NCI-H1105 (cell line): ENCODE measurements around the gene MAB21L3.
A peak's percentile ranks its signal among the peaks of the same experiment; 100 is the strongest.
"Not testable (repeated sequence)": the region's sequence is repeated elsewhere in the genome, so short reads cannot be mapped to it uniquely, and the experiment has no call there.

ENCODE experiments used
- DNase-seq: peaks from one replicate; lab custom pipeline; 2025; lab: John Stamatoyannopoulos, UW

MAB21L3 gene

DNA sequence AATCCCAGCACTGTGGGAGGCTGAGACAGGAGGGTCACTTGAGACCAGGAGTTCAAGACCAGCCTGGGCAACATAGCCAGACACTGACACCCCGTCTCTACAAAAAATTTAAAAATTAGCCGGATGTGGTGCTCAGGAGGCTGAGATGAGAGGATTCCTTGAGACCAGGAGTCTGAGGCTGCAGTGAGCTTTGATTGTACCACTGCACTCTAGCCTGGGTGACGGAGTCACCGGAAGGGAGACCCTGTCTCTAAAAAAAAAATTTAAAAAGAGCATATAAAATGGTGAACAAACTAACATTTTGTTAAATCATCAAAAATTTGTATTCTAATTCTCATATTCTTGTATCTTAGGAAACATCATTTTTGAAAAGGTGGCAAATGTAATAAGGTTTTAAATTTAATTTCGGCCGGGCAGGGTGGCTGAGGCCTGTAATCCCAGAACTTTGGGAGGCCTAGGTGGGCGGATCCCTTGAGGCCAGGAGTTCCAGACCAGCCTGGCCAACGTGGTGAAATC is 27.1 kb downstream of the MAB21L3 start:
- DNase-seq = no peak

DNA sequence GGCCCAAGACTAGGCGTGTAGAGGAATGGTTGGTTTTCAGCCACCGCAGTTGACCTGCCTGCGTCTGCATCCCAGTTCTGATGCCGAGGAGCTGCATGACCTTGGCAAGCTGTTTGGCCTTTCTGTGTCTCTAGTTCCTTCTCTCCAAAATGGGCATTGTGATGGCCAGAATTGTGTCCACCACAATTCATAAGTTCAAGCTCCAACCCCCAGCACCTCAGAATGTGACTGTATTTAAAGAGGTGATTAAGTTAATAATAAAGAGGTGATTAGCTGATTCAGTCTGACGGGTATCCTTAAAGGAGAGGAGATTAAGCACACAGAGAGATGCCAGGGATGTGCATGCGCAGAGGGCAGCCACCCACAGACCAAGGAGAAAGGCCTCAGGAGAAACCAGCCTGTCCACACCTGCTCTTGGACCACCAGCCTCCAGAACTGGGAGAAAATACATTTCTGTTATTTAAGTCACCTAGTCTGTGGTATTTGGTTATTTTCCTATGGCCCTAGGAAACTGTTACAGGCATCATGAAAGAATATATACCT is 28.5 kb downstream of the MAB21L3 start:
- no peak for DNase-seq

DNA sequence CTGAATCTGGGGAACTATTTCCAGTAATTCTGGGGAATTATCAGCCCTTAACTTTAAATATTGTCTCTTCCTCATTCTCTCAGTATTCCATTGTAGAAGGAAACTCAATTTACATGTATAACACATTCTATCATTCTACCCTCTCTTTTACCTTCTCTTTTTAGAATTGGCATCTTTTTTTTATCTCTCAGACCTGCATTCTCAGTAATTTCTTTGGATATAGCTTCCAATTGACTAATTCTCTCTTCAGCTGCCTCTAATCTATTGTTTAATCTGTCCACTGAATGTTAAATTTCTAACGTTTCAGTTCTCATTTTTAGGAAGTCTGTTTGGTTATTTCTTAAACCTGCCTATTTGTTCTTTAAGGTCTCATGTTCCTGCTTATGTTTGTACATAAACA is 33.0 kb downstream of the MAB21L3 start:
- DNase-seq = no peak

DNA sequence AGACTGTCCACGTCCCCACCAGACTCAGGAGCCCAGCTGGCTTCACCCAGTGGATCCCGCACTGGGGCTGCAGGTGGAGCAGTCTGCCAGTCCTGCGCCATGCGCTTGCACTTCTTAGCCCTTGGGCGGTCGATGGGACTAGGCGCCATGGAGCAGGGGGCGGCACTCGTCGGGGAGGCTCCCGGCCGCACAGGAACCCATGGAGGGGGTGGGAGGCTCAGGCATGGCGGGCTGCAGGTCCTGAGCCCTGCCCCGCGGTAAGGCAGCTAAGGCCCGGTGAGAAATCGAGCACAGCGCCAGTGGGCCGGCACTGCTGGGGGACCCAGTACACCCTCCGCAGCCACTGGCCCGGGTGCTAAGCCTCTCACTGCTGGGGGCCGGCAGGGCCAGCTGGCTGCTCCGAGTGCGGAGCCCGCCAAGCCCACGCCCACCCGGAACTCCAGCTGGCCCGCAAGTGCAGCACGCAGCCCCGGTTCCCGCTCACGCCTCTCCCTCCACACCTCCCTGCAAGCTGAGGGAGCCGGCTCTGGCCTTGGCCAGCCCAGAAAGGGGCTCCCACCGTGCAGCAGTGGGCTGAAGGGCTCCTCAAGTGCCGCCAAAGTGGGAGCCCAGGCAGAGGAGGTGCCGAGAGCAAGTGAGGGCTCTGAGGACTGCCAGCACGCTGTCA is 35.4 kb downstream of the MAB21L3 start:
- DNase-seq = not testable (repeated sequence)

DNA sequence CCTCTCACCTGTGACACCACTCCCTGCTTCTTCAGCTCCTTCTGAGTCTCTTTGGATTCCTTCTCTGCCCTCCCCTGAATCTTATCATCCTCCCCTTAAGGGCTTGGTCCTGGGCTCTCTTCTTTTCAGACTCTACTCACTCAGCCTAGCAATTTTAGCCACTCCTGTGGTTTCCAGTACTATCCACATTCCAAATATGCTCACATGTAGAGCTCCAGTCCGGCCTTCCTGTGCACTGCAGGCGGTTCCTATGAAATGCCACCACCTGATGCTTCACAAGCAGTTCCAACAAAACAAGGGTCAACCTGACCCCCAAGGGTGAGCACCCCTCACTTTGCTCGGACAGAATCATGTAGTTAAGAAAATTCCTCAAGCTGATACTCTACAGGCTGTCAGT is 35.9 kb downstream of the MAB21L3 start:
- no peak for DNase-seq

DNA sequence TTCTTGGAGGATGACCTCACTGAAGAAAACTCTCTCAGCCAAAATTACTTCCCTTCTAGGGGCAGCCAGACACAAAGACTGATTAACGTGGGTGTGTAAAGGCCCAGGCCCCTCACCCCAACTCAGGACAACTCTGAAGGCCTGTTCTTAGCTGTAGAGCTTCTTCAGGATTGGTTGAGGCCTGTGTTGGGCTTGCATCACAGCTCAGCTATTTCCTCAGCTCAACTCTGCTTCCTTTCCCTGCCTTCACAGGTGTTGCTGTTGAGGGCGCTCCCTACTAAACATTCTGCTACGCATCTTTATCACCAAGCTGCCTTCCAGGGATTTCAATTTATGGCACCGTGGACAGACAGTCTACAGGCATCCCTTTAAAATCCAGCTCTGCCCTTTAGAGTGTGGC is 36.8 kb downstream of the MAB21L3 start:
- no peak for DNase-seq

DNA sequence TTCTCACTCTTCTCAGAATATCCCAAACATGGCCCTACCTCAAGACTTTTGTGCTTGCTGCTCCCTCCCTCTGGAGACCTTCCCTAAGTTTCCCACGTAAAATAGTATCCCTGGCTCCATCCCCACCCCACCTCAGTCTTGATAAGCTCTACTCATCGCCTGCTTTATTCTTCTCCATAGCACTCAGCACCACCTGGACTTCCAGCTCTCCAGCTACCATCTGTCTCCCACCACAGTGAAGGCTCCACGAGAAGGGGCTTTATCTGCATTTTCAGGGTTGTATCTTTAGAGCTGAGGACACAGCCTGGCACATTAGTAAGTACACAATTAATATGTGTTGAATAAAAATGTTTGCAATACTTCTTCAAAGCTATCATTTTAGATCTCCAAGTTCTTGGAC is 37.8 kb downstream of the MAB21L3 start:
- DNase-seq = no peak

DNA sequence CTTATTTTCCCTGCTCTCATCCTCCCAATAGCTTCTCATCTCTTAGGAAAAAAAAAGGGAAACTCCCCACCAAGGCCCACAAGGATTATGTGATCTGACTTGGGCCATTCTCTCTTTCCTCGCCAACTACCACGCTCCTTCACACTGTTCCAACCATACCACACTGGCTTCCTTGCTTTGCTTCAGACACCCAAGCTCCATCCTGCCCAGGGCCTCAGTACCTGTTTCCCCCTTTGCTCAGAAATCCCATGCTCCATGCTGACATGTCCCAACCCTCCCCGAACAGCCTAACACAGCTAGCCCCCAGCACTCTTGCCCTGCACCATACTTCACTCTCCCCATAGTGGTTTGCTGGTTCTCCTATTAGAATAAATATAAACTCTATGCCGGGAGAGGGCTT is 39.2 kb downstream of the MAB21L3 start:
- DNase-seq = no peak

DNA sequence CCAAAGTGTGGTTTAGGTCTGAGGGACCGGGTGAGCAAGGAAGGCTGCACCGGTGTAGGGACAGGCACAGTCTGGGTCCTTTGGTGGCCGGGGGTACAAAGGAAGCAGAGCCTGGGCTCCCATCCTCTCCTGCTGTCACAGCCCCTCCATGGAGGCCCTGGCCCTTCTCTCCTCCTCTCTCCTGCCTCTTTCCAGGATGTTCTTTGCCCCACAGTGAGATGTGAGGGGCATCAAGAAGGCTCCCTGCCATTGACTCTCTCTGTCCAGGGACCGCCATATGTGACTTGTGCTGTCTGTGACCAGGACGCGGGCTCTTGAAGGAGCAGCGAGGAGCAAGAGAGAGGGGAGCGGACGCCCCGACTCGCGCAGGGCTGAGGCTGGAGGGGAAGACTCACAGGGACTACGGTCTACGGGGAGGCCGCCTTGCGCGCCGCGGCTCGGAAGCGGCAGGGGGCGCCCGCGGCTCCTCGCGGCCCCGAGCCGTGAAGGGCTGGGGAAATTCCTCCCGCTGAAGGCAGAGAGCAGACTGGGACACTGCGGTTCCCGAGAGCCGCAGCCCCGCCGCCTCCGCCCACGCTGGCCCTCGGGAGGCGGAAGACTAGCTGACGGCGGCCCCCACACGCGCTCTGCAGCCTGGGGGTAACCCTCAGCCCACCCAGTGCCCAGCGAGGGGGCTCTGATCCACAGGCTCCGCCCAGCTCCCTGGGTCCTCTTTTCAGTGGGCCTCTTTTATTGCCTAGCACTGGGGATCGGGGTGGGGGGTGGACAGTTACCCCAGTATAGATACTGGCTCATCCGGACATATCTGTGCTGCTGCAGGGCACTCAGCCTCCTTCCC is 40.8 kb downstream of the MAB21L3 start:
- DNase-seq = peak; percentile 58

DNA sequence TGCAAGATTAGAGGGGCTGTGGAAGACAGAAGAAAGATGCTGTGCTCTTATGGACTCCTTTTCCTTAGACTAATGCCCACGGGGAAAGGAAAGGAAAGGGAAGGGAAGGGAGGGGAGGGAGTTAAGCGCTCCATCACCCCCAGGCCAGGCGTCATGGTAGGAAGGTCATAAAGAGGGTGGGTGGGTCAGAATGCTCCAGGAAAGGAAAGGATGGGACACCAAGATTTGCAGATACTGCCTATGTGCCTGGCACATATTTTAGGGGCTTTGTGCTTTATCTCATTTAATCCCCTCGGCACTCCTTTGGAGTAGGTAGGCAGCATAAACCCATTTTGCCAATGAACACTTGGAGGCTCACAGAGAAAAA is 41.4 kb downstream of the MAB21L3 start:
- DNase-seq = no peak

DNA sequence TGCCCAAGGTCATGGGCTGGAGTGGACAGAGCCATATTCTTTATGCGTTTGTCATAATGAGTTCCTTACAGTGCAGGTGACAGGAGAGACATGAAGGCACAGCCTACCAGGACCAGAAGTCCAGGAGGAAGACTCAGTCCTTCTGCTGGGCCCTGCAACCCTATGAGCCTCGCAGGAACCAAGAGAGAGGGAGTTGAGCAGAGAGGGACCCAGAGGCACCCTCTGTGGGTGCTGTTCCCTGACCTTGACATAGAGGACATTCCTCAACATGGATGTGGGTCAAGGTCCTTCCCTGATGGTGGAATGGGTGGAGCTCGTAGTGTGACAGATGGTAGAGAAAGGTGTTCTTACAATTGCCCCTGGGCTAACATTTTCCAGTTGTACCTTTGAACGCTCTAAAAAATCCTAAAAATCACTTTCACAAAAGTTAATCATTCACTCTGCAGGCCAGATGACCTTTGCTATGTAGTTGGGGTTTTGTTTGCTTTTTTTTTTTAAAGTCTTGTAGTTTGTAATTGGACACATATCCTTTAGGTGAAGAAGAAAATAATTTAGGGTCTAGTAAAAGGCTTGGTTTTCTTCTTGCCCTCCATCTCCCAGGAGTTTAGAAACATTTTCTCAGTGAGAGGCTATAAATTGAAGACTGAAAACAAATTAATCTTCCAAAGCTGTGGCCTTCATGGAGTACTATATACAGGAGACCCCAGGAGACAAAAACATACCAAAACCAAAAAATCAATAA is 41.9 kb downstream of the MAB21L3 start:
- no peak for DNase-seq

DNA sequence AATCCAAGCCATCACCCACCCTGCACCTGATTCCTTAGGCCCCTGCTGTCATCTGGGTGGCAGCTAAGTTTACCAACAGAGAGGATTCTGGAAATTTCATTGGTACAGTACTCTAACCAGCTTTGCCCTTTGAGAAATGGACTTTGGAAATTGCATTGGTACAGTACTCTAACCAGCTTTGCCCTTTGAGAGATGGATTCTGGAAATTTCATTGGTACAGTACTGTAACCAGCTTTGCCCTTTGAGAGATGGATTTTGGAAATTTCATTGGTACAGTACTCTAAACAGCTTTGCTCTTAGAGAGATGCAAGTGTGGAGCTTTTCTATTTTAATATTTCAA is 42.5 kb downstream of the MAB21L3 start:
- DNase-seq = no peak

DNA sequence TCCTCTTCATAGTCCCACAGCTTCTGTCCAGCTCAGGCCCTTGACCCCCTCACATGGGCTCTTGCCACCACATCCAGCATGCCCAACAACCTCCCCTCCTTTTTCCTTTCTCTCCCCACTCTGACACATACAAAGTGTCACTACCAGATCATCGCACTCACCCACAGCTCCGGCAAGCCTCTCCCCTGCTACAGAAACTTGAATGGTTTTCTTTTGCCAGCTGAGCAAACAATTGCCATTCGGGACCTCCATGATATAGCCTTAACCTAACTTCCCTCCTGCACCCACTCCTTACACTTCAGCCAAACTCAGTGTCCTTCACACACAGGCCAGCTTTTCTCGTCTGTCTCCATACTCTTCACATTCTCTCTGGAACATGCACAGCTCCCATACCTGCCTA is 43.3 kb downstream of the MAB21L3 start:
- DNase-seq = no peak

DNA sequence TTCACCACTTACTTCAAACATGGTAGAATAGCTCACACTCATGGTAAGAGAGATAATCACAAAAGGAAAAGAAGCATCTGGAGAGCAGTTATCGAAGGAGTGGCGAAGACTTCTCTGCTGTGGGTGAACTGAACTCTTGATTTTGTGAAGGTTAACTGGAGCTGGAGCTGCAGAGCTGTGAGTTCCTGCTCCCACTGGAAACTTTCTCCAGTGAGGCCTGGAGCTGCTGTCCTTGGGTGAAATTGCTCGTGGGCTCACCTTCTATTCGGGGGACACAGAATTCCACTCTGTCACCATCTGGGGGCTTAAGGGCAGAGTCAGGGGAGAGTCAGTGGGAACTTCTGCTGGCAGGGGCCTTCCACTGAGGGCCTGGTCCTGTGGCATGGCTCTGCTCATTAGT is 45.9 kb downstream of the MAB21L3 start:
- no peak for DNase-seq

DNA sequence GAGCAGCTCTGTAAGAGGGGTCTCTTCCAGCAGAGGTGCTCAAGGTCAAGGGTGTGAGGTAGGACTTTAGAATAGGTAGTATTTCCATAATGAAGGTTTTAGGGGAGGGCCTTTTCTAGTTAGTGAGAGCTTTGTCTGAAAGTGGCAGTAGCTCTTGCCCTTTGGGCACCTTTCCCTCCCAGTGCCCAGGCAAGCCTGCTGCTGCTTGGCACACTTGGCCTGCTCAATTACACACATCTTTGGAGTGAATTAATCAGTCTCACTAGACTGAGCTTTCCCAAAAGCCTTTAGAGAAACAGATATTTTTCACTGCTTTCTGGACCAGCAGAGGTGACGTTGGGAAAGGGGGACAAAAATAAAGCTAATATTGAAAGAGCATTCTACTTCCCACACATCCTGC is 48.0 kb downstream of the MAB21L3 start:
- no peak for DNase-seq

DNA sequence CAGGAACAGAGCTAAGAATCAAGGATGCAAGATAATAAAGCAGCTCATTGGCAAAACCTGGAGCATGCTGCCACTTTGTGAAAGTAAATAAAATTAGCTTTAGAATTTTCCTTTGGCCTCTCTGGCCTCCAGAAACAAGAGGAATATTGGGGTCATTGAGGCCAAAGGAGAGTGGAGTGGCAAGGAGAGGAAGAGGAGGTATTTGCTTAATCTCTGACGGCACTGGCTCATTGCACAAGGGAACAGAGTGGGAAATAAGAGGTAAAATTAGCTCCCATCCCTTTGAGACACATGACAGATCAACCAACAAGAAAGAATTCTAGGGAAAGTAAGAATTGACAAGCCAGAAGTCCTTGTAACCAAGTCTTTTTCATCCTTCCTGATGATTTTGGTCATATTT is 48.4 kb downstream of the MAB21L3 start:
- DNase-seq = no peak

DNA sequence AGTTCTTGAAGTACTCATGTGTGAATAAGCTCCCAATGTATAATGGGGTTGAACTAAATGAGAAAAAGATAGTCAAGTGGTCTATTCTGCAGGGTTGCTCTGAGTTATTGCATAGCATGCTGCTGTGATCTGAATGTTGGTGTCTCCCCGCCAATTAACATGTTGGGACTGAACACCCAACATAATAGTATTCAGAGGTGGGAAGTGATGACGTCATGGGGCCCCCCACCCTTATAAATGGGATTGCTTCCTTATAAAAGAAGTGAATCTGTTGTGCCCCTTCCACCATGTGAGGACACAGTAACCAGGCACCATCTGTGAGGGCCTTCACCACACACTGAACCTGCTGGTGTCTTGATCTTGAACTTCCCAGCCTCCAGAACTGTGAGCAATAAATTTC is 50.2 kb downstream of the MAB21L3 start:
- no peak for DNase-seq

DNA sequence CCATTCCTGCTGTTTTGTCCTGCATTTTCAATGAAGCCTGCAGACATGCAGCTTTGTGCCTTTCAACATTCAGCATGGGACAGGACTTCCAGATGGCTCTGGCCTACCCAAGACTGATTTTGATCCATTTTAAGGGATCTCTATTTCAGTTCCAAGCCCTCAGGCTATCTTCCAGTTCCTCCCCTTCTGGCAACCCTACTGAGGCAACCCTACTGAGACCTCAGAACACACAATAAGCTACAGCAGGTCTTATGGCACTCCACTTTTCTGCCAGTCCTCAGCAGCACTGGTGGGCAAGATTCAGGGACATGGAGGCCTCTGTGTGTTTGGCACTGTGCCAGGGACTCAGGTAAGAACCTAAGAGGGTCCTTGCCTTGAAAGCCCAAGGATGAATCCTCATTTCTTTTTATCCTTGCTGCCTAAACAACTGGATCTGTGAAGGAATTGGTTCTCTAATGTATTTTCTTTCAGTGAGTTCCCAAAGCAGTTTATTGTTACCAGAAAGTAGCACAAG is 50.7 kb downstream of the MAB21L3 start:
- no peak for DNase-seq

DNA sequence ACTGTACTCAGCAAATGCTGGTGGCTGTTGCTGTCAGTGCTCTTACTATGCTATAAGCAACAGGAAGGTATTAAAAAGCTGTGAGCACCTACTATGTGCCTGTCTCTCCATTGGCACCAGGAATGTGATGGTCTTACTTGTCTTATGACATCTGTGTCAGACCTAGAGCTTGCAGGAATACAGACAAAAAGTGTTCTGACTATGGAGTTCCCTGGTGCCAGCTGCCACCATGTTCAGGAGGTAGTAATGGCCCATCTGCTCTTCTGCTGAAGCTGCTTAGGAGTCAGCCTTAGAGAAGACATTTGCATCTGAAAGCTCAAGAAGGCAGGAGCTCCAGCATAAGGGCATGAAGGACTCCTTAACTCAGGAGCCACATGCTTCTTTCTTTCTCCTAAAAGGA is 52.3 kb downstream of the MAB21L3 start:
- DNase-seq = no peak

DNA sequence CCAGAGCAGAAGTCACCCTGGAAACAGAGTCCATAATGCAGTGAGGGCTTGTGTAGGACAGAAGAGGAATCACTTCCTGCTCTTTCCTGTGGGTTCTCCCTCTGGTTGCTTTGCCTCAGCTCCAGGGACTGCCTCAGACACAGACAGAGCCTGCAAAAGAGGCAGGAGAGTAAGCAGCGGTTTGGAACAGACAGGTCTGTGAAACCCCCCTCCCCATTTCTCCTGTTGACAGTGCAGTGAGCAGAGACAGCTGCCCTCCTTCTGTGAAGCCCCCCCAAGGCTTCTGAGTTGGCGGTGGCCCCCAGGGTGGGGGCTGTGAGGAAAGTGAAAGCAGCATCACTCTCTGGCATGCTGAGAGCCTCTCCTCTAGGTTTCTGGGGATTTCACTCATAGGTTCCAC is 53.0 kb downstream of the MAB21L3 start:
- DNase-seq = no peak

DNA sequence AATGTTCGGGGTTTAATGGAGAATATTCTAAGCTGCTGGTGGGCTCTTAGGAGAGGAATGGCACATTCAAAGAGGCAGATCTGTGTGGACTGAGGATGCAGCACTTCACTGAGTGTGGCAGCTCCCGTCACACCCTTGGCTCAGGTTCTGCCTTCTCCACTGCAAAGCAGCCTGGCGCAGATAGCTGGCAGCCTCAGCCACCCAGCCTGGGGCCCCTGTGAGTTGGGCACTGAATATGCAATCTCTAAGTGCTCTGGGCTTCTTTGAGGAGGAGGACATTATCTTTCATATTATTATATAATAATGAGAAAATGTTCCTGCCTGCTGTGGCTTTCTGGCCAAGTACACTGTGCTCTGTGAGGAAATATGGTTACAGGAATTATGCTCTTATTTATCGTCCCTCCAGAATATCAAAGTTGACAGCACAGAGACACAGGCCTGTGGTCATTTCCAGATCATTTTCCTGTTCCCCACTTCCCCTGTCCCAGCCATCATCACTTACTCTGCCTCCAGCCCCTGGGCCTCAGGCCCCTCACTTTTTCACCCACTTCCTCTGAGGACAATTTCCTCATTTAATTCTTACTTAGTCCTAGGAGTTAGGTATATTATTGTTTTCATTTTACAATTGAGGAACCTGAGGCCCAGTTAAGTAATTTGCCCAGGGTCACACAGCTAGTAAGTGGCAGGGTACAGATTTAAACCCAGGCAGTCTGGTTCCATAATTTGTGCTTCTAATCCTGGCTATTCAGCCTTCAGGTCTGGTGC is 53.6 kb downstream of the MAB21L3 start:
- no peak for DNase-seq

DNA sequence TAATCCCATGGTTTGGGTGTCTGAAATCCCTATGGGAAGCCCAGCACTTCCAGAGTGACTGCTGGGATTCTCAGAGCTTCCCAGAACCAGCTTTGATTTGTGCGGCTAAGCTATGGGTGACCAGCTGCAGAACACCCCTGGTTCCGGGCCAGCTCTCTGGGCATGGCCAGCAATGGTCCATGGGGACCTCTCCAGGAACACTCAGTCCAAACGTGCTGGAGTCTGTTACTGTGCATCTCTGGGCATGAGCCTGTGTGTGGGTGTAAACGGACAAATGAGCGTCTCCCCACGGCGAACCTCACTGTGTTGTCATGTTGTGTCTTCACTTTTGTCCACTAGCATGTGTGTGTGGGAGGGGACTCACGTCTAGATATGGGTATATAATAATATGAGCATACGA is 54.4 kb downstream of the MAB21L3 start:
- DNase-seq = no peak
